ENCODE data around the gene RAD51AP2.

DNA sequence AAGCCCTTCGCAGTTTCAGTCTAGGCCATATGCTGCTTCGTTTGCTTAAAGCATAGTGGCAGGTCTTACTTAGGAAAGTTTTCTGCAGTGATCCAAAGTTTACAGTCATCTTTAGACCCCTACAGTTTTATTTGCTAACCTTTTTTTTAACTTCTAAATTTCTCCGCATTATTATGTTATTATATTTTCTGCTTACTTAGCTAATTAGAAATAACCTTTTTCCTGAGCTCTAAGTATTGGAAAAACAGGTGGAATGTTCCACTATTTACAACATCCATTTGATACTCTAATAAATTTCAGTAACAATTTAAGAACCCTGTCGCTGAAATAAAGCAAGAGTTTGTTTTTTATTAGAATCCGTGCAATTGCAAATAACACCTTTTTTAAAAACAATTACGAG, 4.1 kb upstream of the RAD51AP2 start:
- no peak for TF ChIP-seq CTCF (conservative IDR thresholded peaks at IDR 0.05; ENCODE audit: low read length)
- TF ChIP-seq EZH2phosphoT487 (IDR thresholded peaks at IDR 0.05; ENCODE audit: borderline replicate concordance), result no peak
